ENCODE measurements around the gene SPI1. TPM values are rescaled to one million over a fixed set of nuclear protein-coding genes. Genes with fewer than 3 reads are reported as not detected.
A peak's percentile ranks its signal among the peaks of the same experiment; 100 is the strongest.

The SPI1 gene
- total RNA-seq, 3 donors from 2014 or later (not counting 1 experiment from before 2014, with no cell fraction given) = 15.0 to 65.4 (median 55.4) TPM

DNA sequence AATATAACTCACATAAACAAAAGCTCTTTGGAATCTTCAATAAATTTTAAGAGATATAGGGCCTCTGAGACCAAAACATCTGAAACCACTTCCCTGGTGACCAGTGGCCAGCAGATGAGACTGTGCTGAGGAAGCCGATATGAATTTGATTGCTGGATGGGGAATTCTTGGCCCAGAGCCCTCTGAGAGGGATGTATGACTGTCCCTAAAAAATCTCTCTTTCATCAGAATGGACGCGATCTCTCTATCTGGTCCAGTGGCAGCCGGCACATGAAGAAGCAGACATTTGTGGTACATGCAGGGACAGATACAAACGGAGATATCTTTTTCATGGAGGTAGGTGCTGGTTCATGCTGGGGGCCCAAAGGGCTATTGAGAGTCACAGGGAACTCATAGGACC is 63.4 kb downstream of the SPI1 start:
- no peak for ATAC-seq
- no peaks in the 10 kb centered on the region for H3K27me3 Mint-ChIP-seq (ENCODE audit: low read depth in 2 of 2)
- no peaks in the 10 kb centered on the region for H3K9me3 Mint-ChIP-seq
- DNase-seq = no peak
- Histone ChIP-seq H3K9me3 (ENCODE audit: control insufficient read depth, insufficient read depth, low read length) (no peaks in the 10 kb centered on the region), H3K27me3 (ENCODE audit: control insufficient read depth, insufficient read depth, low read length) (no peaks in the 10 kb centered on the region), H3K36me3 (ENCODE audit: control insufficient read depth, insufficient read depth, low read length) (peaks cover 62% of the 10 kb centered on the region), H3K27ac (ENCODE audit: low read length) (no peak overlapping the region), H3K4me1 (ENCODE audit: control insufficient read depth, insufficient read depth, low read length) (no peaks in the 10 kb centered on the region), H3K4me3 (ENCODE audit: low read length) (no peak overlapping the region)
- H3K27ac Mint-ChIP-seq = peak overlapping the region in 1 of 2 donors; percentile 14
- TF ChIP-seq, protein P1, sequence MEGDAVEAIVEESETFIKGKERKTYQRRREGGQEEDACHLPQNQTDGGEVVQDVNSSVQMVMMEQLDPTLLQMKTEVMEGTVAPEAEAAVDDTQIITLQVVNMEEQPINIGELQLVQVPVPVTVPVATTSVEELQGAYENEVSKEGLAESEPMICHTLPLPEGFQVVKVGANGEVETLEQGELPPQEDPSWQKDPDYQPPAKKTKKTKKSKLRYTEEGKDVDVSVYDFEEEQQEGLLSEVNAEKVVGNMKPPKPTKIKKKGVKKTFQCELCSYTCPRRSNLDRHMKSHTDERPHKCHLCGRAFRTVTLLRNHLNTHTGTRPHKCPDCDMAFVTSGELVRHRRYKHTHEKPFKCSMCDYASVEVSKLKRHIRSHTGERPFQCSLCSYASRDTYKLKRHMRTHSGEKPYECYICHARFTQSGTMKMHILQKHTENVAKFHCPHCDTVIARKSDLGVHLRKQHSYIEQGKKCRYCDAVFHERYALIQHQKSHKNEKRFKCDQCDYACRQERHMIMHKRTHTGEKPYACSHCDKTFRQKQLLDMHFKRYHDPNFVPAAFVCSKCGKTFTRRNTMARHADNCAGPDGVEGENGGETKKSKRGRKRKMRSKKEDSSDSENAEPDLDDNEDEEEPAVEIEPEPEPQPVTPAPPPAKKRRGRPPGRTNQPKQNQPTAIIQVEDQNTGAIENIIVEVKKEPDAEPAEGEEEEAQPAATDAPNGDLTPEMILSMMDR (IDR thresholded peaks at IDR 0.05) = no peak
- intact Hi-C loops (cut with micrococcal nuclease) = no loop called here
- no peaks in the 10 kb centered on the region for H3K4me1 Mint-ChIP-seq
- H3K4me3 Mint-ChIP-seq = no peak overlapping the region
- peaks cover 17% of the 10 kb centered on the region for H3K36me3 Mint-ChIP-seq
- WGBS (ENCODE audit: insufficient coverage) = 96% methylated on average over 5 of the region's 5 CpGs

DNA sequence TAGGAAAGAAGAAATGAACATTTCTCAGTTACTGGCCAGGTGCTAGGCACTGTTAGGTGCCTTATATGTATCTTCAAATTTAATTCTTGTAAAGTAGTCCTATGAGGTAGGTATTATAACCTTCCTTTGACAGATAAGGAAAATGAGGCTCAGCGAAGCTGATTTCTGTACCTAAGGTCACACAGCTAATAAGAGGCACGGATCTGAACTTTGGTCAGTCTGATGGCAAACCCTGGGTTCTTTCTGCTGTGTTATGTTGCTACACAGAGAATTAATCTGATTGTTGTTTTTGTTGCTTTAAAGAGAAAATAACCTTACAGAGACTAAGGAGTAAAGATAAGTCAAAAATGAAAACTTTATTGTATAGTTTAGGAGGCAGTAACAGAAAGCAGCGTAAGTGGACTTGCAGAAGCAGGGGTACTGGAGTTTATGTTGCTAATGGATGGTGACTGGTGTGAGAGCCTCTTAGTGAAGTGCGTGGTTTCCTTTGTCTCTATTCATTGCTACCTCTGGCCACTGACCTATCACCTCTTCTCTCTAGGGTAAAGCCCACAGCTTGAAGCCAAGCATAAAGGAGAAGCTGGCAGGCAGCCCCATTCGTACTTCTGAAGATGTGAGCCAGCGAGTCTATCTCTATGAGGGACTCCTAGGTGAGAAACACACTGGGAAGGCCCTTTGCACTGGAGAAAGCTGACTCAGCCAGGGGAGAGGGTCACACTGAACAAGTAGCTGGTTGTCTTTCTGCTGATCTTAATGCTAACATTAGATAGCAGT is 70.1 kb downstream of the SPI1 start:
- Histone ChIP-seq H3K9me3 (ENCODE audit: control insufficient read depth, insufficient read depth, low read length) (no peaks in the 10 kb centered on the region), H3K27me3 (ENCODE audit: control insufficient read depth, insufficient read depth, low read length) (no peaks in the 10 kb centered on the region), H3K27ac (ENCODE audit: low read length) (no peak overlapping the region), H3K4me3 (ENCODE audit: low read length) (no peak overlapping the region), H3K4me1 (ENCODE audit: control insufficient read depth, insufficient read depth, low read length) (no peaks in the 10 kb centered on the region), H3K36me3 (ENCODE audit: control insufficient read depth, insufficient read depth, low read length) (peaks cover 86% of the 10 kb centered on the region)
- TF ChIP-seq, protein P1 (IDR thresholded peaks at IDR 0.05) = no peak
- Mint-ChIP-seq H3K27ac (no peak overlapping the region), H3K27me3 (ENCODE audit: low read depth in 2 of 2) (no peaks in the 10 kb centered on the region), H3K4me1 (peaks cover 0 to 7% of the 10 kb centered on the region in 2 donors), H3K9me3 (peaks cover 0 to 3% of the 10 kb centered on the region in 2 donors), H3K36me3 (peaks cover 27% of the 10 kb centered on the region), H3K4me3 (no peak overlapping the region)
- 96% methylated on average over 6 of the region's 6 CpGs for WGBS (ENCODE audit: insufficient coverage)
- DNase-seq (no peak), ATAC-seq (no peak)
- intact Hi-C loops (cut with micrococcal nuclease) = no loop called here

DNA sequence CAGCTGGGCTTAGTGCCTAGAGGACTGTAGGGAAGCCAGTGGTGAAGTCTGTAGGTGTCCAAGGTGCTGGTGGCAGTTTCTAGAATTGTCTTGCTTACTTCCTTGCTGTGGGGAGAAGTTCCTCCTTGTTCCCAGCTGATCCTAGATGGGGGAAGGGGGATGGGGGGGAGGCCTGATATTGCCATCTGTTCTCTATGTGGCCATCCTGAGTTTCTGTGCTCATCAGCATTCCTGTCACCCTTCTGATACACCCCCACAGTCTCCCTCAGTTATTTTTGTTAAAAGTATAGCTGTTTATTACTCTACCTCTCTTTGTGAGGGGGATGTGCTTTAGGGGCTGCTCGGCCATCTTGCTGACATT is 71.9 kb downstream of the SPI1 start:
- Mint-ChIP-seq H3K27ac (no peak overlapping the region), H3K36me3 (peaks cover 40% of the 10 kb centered on the region)
- H3K4me1 ChIP-seq (ENCODE audit: control insufficient read depth, insufficient read depth, low read length) = no peaks in the 10 kb centered on the region

More for the DNA sequence above, 71.9 kb downstream of the SPI1 start:
- Mint-ChIP-seq H3K9me3 (peaks cover 5 to 6% of the 10 kb centered on the region in 2 donors), H3K4me1 (peaks cover 0 to 14% of the 10 kb centered on the region in 2 donors), H3K4me3 (no peak overlapping the region), H3K27me3 (ENCODE audit: low read depth in 2 of 2) (no peaks in the 10 kb centered on the region)
- DNase-seq (no peak), ATAC-seq (no peak)
- no CpG with 5 or more reads among the region's 1 CpG for WGBS (ENCODE audit: insufficient coverage)
- Histone ChIP-seq H3K27ac (ENCODE audit: low read length) (no peak overlapping the region), H3K27me3 (ENCODE audit: control insufficient read depth, insufficient read depth, low read length) (no peaks in the 10 kb centered on the region), H3K36me3 (ENCODE audit: control insufficient read depth, insufficient read depth, low read length) (peaks cover 89% of the 10 kb centered on the region), H3K9me3 (ENCODE audit: control insufficient read depth, insufficient read depth, low read length) (no peaks in the 10 kb centered on the region), H3K4me3 (ENCODE audit: low read length) (no peak overlapping the region)
- TF ChIP-seq, protein P1 (IDR thresholded peaks at IDR 0.05) = no peak
- intact Hi-C loops (cut with micrococcal nuclease) = no loop called here

All from natural killer cell (primary cell).